T-helper 2 cell treated with Interferon-gamma antibody and Interleukin-4, amounts not matched to agents 5 μg/mL and 100 μg/mL, for 36 hours (primary cell): ENCODE data around the gene STARD13.

ENCODE experiments used
- DNase-seq: peaks from one replicate; pipeline ENCODE4 v3.0.0; 2021; ENCODE audit warnings: low spot score
- H3K27ac Mint-ChIP-seq: one replicate; pipeline ENCODE4 v1.8.0; 2021; ENCODE audit warnings: mild to moderate bottlenecking, mixed read lengths
- H3K27me3 Mint-ChIP-seq: one replicate; pipeline ENCODE4 v1.8.0; 2021; ENCODE audit warnings: low read depth, mixed read lengths
- H3K36me3 Mint-ChIP-seq: one replicate; pipeline ENCODE4 v1.8.0; 2021; ENCODE audit warnings: low read depth, mixed read lengths
- H3K4me1 Mint-ChIP-seq: one replicate; pipeline ENCODE4 v1.8.0; 2021; ENCODE audit warnings: low read depth, mixed read lengths
- H3K4me3 Mint-ChIP-seq: one replicate; pipeline ENCODE4 v1.8.0; 2022; ENCODE audit warnings: mild to moderate bottlenecking, moderate library complexity, mixed read lengths
- H3K9me3 Mint-ChIP-seq: one replicate; pipeline ENCODE4 v1.8.0; 2021; ENCODE audit warnings: mixed read lengths

The STARD13 gene

DNA sequence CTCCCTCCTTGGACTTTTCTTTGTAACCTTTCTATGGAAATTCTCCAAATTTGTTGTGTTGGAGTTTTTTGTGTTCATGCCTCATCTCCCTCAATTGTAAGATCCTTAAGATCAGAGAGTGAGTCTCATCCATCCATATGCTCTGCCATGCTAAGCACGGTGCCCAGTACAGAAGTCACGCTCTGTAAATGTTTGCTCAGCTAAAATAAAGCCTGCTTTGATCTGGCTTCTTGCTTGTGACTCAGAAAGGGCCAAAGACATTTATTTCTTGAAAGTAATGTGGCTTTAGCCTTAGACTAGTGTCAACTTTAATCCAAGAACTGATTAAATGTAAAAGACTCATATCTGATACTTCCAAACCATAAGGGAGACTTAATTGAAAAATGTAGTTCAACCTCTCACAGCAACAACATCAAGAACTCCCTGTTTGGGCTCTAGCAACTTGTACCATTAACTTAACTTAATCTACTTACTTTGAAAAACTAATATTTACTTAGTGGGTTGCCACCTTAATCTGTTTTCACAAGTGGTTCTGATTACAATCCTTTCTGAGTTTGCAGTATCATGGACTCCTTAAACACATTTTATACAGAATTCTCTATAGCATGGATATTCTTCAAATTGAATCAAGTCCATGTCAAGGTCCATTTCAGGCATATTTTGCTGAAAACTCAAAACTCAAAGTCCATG is 169.1 kb downstream of the STARD13 start:
- no peak overlapping the region for H3K4me3 Mint-ChIP-seq
- no peak for DNase-seq
- no peaks in the 10 kb centered on the region for H3K4me1 Mint-ChIP-seq
- H3K27me3 Mint-ChIP-seq, result peaks cover 2% of the 10 kb centered on the region
- H3K27ac Mint-ChIP-seq, result no peak overlapping the region
- H3K9me3 Mint-ChIP-seq, result no peaks in the 10 kb centered on the region
- H3K36me3 Mint-ChIP-seq, result no peaks in the 10 kb centered on the region

DNA sequence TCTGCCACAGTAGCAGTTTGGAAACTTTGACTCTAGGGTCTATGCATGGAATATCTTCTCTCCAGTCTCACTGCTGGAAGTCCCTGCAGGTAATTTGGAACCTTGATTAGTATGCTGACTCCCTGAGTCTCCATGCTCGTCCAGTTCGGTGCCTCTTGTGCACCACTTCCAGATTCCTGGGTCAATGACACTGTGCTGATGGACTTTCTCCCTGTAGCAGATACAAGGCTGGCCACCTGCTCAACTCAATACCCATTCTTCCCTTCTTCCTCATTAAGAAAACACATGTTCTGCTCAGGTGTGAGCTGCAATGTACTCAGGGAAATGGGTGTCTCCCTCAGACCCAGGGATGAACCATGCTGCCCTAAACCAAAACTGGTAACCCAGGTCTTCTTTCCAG is 170.3 kb downstream of the STARD13 start:
- no peak for DNase-seq
- Mint-ChIP-seq H3K4me3 (no peak overlapping the region), H3K9me3 (no peaks in the 10 kb centered on the region), H3K27ac (no peak overlapping the region), H3K36me3 (no peaks in the 10 kb centered on the region), H3K27me3 (peaks cover 2% of the 10 kb centered on the region), H3K4me1 (no peaks in the 10 kb centered on the region)

- Mint-ChIP-seq H3K27ac (no peak overlapping the region), H3K27me3 (peaks cover 2% of the 10 kb centered on the region), H3K9me3 (no peaks in the 10 kb centered on the region), H3K4me1 (no peaks in the 10 kb centered on the region), H3K36me3 (no peaks in the 10 kb centered on the region), H3K4me3 (no peak overlapping the region)
- DNase-seq, result no peak
These were observed 171.4 kb downstream of the STARD13 start for GRCh38 chr13:33114146-33114545.

DNA sequence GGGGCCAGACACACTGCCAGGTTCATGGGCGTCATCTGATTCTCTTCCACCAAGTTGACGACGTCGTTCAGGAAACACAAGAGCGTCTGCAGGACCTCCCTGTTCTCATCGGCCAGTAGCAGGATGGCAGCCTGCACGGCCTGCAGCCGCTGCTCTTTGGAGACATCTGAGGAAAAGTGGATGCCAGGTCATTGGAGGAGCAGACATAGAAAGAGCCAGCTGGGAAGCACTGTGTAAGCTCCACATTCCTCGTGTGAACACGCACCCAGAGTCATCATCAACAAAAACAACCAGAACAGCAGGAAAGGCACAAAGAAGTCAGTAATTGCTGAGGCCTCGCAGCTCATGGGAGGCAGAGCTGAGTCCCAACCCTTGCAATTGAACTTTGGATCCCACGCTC is 172.8 kb downstream of the STARD13 start:
- peaks cover 2% of the 10 kb centered on the region for H3K27me3 Mint-ChIP-seq
- H3K9me3 Mint-ChIP-seq, result no peaks in the 10 kb centered on the region
- no peak for DNase-seq
- H3K27ac Mint-ChIP-seq, result no peak overlapping the region
- no peaks in the 10 kb centered on the region for H3K4me1 Mint-ChIP-seq
- H3K4me3 Mint-ChIP-seq, result no peak overlapping the region
- H3K36me3 Mint-ChIP-seq, result no peaks in the 10 kb centered on the region

- no peak for DNase-seq
- no peak overlapping the region for H3K4me3 Mint-ChIP-seq
- H3K36me3 Mint-ChIP-seq, result no peaks in the 10 kb centered on the region
- no peak overlapping the region for H3K27ac Mint-ChIP-seq
- H3K9me3 Mint-ChIP-seq, result no peaks in the 10 kb centered on the region
- H3K4me1 Mint-ChIP-seq, result no peaks in the 10 kb centered on the region
- H3K27me3 Mint-ChIP-seq, result peaks cover 2% of the 10 kb centered on the region
These were observed 174.0 kb downstream of the STARD13 start for GRCh38 chr13:33111414-33112110.

DNA sequence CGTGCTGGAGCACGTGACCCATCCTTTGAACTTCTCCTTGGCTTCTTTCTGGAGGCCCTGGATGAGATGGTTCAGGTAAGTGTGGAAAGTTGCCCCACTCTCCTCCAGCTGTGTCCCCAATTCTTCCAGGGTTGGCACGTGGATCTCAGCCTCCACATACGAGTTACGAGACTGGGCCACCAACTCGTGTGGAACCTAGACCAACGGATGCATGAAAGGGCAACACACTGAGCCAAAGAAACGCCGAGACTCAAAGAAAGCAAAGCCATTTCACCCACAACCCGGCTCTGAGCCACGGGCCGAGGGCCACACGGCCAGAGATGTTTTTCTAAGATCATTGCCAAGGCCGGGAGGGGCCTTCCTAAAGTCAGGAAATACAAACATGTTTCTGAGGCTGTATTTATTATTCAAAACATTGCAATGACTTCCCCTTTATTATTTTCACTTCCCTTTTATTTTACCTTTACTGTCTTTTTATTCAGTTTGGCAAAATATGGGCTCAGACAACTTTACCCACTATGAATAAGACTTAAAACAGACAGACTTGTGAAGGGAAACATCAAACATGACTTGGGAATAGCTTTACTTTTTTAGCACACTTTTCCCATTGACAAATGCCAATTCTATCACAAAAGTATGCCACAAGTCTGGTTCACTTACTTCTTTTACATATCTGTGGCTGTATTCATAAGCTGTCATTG is 174.7 kb downstream of the STARD13 start:
- Mint-ChIP-seq H3K27ac (no peak overlapping the region), H3K4me3 (no peak overlapping the region), H3K36me3 (no peaks in the 10 kb centered on the region), H3K27me3 (peaks cover under 1% of the 10 kb centered on the region), H3K9me3 (no peaks in the 10 kb centered on the region), H3K4me1 (no peaks in the 10 kb centered on the region)
- DNase-seq, result no peak

- Mint-ChIP-seq H3K4me1 (no peaks in the 10 kb centered on the region), H3K36me3 (no peaks in the 10 kb centered on the region), H3K9me3 (no peaks in the 10 kb centered on the region), H3K4me3 (no peak overlapping the region), H3K27me3 (no peaks in the 10 kb centered on the region), H3K27ac (no peak overlapping the region)
- no peak for DNase-seq
These were observed 175.2 kb downstream of the STARD13 start for GRCh38 chr13:33110386-33110712.

- no peaks in the 10 kb centered on the region for H3K36me3 Mint-ChIP-seq
- H3K4me3 Mint-ChIP-seq, result no peak overlapping the region
- H3K4me1 Mint-ChIP-seq, result no peaks in the 10 kb centered on the region
- H3K9me3 Mint-ChIP-seq, result no peaks in the 10 kb centered on the region
- DNase-seq, result no peak
- H3K27me3 Mint-ChIP-seq, result peaks cover 2% of the 10 kb centered on the region
- no peak overlapping the region for H3K27ac Mint-ChIP-seq
These were observed 175.8 kb downstream of the STARD13 start for GRCh38 chr13:33109801-33110200.

- H3K27ac Mint-ChIP-seq, result no peak overlapping the region
- peaks cover 3% of the 10 kb centered on the region for H3K27me3 Mint-ChIP-seq
- H3K36me3 Mint-ChIP-seq, result no peaks in the 10 kb centered on the region
- H3K4me1 Mint-ChIP-seq, result no peaks in the 10 kb centered on the region
- no peak for DNase-seq
- no peaks in the 10 kb centered on the region for H3K9me3 Mint-ChIP-seq
- H3K4me3 Mint-ChIP-seq, result no peak overlapping the region
These were observed 176.3 kb downstream of the STARD13 start for GRCh38 chr13:33109271-33109697.

- Mint-ChIP-seq H3K27ac (no peak overlapping the region), H3K4me3 (no peak overlapping the region), H3K4me1 (no peaks in the 10 kb centered on the region), H3K27me3 (peaks cover 6% of the 10 kb centered on the region), H3K36me3 (no peaks in the 10 kb centered on the region), H3K9me3 (no peaks in the 10 kb centered on the region)
- DNase-seq, result no peak
These were observed 176.9 kb downstream of the STARD13 start for GRCh38 chr13:33108620-33109019.

- no peaks in the 10 kb centered on the region for H3K36me3 Mint-ChIP-seq
- no peaks in the 10 kb centered on the region for H3K4me1 Mint-ChIP-seq
- no peak overlapping the region for H3K27ac Mint-ChIP-seq
- no peak for DNase-seq
- no peak overlapping the region for H3K4me3 Mint-ChIP-seq
- H3K27me3 Mint-ChIP-seq, result peaks cover 10% of the 10 kb centered on the region
- no peaks in the 10 kb centered on the region for H3K9me3 Mint-ChIP-seq
These were observed 178.2 kb downstream of the STARD13 start for GRCh38 chr13:33107361-33107760.

DNA sequence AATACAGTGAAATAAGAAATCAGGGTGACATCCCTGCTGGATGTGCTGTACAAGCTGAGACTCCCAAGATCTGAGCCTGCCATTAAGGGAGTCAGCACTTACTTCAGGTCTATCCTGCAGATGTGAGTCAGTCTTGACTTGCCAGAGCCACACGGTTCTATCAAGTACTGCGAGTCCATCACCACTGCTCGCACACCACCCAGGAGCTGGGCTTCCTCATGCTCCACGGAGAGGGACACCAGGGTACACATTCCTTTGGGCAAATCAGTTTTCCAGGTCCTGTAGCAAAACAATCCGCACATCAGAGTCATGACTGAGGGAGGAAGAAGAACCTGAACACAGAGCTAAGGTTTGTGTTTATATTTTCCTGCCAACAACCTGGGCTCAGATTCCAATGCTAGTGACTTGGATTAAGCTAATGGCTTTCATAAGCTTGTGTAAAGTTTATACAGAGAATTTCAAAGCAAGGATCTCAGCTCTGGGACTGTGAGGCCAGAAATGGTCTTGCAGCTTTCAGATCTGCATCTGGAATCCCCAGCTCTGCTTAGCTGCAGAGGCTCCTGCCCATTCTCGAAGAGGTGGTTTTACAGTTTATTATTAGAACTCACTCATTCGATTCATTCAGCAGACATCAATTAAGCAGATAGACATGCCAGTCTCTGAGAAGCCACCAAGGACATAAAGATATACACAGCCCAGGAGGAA is 178.7 kb downstream of the STARD13 start:
- no peak overlapping the region for H3K27ac Mint-ChIP-seq
- DNase-seq, result no peak
- no peak overlapping the region for H3K4me3 Mint-ChIP-seq
- H3K27me3 Mint-ChIP-seq, result peaks cover 10% of the 10 kb centered on the region
- no peaks in the 10 kb centered on the region for H3K36me3 Mint-ChIP-seq
- no peaks in the 10 kb centered on the region for H3K9me3 Mint-ChIP-seq
- H3K4me1 Mint-ChIP-seq, result no peaks in the 10 kb centered on the region

DNA sequence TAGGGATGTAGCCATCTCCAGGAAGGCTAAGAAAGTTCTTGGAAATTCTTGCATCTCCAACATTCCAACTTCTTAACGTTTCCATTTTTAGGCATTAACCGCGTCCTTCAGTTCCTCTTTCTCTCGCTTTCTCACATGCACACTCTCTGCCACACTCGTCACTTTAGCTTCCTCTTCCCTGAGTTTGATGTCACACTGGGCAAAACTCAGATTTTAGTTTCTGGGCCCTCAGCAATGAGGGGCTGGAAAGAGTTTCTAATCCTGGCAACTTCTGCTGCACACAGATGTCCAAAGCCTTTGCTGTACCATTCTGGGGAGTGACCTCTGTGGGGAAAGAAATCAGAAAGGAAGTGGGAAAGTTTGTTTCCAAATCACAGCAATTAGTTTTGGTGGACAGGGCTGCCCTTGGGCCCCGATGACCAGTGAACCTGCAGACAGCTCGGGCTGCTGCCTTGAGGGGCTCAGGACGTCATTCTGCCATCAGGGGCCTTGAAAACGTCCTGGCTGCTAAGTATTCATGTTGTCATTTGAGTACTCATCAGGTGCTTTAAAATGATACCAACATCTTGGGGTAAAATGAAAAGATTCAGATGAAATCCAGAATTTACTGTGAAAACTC is 180.1 kb downstream of the STARD13 start:
- Mint-ChIP-seq H3K4me3 (no peak overlapping the region), H3K36me3 (no peaks in the 10 kb centered on the region), H3K4me1 (no peaks in the 10 kb centered on the region), H3K9me3 (no peaks in the 10 kb centered on the region), H3K27ac (no peak overlapping the region), H3K27me3 (peaks cover 12% of the 10 kb centered on the region)
- DNase-seq, result no peak

GRCh38 chr13:33103457-33103856 is 182.1 kb downstream of the STARD13 start:
- no peaks in the 10 kb centered on the region for H3K4me1 Mint-ChIP-seq
- peaks cover 6% of the 10 kb centered on the region for H3K9me3 Mint-ChIP-seq
- H3K27me3 Mint-ChIP-seq, result peaks cover 12% of the 10 kb centered on the region
- H3K27ac Mint-ChIP-seq, result no peak overlapping the region
- no peak overlapping the region for H3K4me3 Mint-ChIP-seq
- DNase-seq, result no peak
- no peaks in the 10 kb centered on the region for H3K36me3 Mint-ChIP-seq
